ENCODE measurements around the gene LRP2. TPM values are rescaled to one million over a fixed set of nuclear protein-coding genes. Genes with fewer than 3 reads are reported as not detected.

LRP2 gene
- total RNA-seq, 1 donor from 2014 or later = 1.00 TPM

DNA sequence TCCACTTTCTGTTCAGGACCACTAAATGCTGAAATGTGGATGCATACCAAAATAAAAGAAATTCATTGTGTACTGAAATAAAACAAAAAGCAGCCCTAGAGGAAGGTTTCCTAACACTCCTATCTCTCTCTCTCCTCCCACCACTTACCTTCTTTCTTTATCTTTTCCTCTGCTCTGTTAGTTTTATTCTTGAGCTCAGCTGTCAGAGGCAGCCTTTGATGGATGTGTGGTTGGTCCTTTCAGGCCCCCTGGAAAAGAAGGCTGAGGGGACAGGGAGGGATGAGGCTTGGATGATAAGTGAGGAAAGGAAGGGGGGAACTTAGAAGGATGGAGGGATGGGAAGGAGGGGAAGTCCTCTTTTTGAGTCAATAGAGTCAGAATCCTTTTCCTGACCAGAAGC is 245.3 kb downstream of the LRP2 start:
- TF ChIP-seq, protein P1, sequence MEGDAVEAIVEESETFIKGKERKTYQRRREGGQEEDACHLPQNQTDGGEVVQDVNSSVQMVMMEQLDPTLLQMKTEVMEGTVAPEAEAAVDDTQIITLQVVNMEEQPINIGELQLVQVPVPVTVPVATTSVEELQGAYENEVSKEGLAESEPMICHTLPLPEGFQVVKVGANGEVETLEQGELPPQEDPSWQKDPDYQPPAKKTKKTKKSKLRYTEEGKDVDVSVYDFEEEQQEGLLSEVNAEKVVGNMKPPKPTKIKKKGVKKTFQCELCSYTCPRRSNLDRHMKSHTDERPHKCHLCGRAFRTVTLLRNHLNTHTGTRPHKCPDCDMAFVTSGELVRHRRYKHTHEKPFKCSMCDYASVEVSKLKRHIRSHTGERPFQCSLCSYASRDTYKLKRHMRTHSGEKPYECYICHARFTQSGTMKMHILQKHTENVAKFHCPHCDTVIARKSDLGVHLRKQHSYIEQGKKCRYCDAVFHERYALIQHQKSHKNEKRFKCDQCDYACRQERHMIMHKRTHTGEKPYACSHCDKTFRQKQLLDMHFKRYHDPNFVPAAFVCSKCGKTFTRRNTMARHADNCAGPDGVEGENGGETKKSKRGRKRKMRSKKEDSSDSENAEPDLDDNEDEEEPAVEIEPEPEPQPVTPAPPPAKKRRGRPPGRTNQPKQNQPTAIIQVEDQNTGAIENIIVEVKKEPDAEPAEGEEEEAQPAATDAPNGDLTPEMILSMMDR (IDR thresholded peaks at IDR 0.05; ENCODE audit: insufficient read depth, low read depth, low read length) = no peak
- TF ChIP-seq EZH2 (IDR thresholded peaks at IDR 0.05; ENCODE audit: insufficient read depth, low read length) = no peak
- no peak overlapping the region for H3K4me3 ChIP-seq (ENCODE audit: insufficient read depth, low read depth, low read length)
- Mint-ChIP-seq H3K27me3 (ENCODE audit: low read depth, unreplicated experiment) (peaks cover 14% of the 10 kb centered on the region), H3K27ac (ENCODE audit: unreplicated experiment) (no peak overlapping the region), H3K4me3 (ENCODE audit: unreplicated experiment) (no peak overlapping the region), H3K9me3 (ENCODE audit: unreplicated experiment) (no peaks in the 10 kb centered on the region), H3K4me1 (ENCODE audit: low read depth, unreplicated experiment) (peaks cover 10% of the 10 kb centered on the region), H3K36me3 (ENCODE audit: low read depth, unreplicated experiment) (no peaks in the 10 kb centered on the region)
- H2AFZ ChIP-seq (ENCODE audit: low read depth, low read length) = no peak overlapping the region
- H4K20me1 ChIP-seq (ENCODE audit: insufficient read depth, low read length) = no peaks in the 10 kb centered on the region
- no peak overlapping the region for H3K4me2 ChIP-seq (ENCODE audit: low read length)
- no peaks in the 10 kb centered on the region for H3K9me3 ChIP-seq (ENCODE audit: insufficient read depth, low read depth, low read length)
- peaks cover 10% of the 10 kb centered on the region for H3K4me1 ChIP-seq (ENCODE audit: insufficient read depth, low read length)
- no peaks in the 10 kb centered on the region for H3K27me3 ChIP-seq (ENCODE audit: insufficient read depth, low read length)
- H3K36me3 ChIP-seq (ENCODE audit: insufficient read depth, low read length) = no peaks in the 10 kb centered on the region
- DNase-seq (ENCODE audit: low read depth) = no peak
- no peak overlapping the region for H3K9ac ChIP-seq (ENCODE audit: low read length)
- H3K27ac ChIP-seq (ENCODE audit: low read depth, low read length) = no peak overlapping the region
- no peak for FAIRE-seq
- H3K79me2 ChIP-seq (ENCODE audit: insufficient read depth, low read length) = no peaks in the 10 kb centered on the region

- peaks cover 10% of the 10 kb centered on the region for H3K4me1 ChIP-seq (ENCODE audit: insufficient read depth, low read length)
- FAIRE-seq (no peak), DNase-seq (ENCODE audit: low read depth) (no peak)
- H3K36me3 ChIP-seq (ENCODE audit: insufficient read depth, low read length) = no peaks in the 10 kb centered on the region
- no peak overlapping the region for H3K4me3 ChIP-seq (ENCODE audit: insufficient read depth, low read depth, low read length)
- Mint-ChIP-seq H3K4me3 (ENCODE audit: unreplicated experiment) (no peak overlapping the region), H3K27me3 (ENCODE audit: low read depth, unreplicated experiment) (peaks cover 20% of the 10 kb centered on the region), H3K36me3 (ENCODE audit: low read depth, unreplicated experiment) (no peaks in the 10 kb centered on the region), H3K4me1 (ENCODE audit: low read depth, unreplicated experiment) (peaks cover 10% of the 10 kb centered on the region), H3K27ac (ENCODE audit: unreplicated experiment) (no peak overlapping the region), H3K9me3 (ENCODE audit: unreplicated experiment) (no peaks in the 10 kb centered on the region)
- no peak overlapping the region for H3K9ac ChIP-seq (ENCODE audit: low read length)
- H3K79me2 ChIP-seq (ENCODE audit: insufficient read depth, low read length) = no peaks in the 10 kb centered on the region
- TF ChIP-seq, protein P1 (IDR thresholded peaks at IDR 0.05; ENCODE audit: insufficient read depth, low read depth, low read length) = no peak
- no peak for TF ChIP-seq EZH2 (IDR thresholded peaks at IDR 0.05; ENCODE audit: insufficient read depth, low read length)
- no peak overlapping the region for H3K4me2 ChIP-seq (ENCODE audit: low read length)
- no peak overlapping the region for H2AFZ ChIP-seq (ENCODE audit: low read depth, low read length)
- H3K9me3 ChIP-seq (ENCODE audit: insufficient read depth, low read depth, low read length) = no peaks in the 10 kb centered on the region
- H3K27me3 ChIP-seq (ENCODE audit: insufficient read depth, low read length) = no peaks in the 10 kb centered on the region
- no peaks in the 10 kb centered on the region for H4K20me1 ChIP-seq (ENCODE audit: insufficient read depth, low read length)
- H3K27ac ChIP-seq (ENCODE audit: low read depth, low read length) = no peak overlapping the region
Observed at GRCh38 chr2:169116327-169116726, 246.0 kb downstream of the LRP2 start.

DNA sequence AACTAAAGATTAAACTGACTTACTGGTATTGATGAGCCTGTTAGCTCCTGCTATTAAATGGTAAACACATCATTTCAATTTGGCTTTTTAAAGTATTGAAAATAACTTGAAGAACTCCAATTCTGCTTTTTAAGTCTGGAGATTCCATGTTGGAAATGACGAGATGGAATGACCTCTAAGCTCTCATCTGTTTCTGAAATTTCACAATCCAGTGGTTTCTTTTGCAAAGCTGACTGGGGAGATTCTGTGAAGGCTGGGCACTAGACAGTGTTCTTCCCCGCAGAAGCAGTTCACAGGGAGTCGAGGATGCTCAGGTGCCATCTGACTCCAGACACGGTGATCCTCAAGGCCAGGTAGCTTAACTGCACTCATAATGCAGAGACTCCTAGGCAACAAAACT is 248.3 kb downstream of the LRP2 start:
- peaks cover 10% of the 10 kb centered on the region for H3K4me1 ChIP-seq (ENCODE audit: insufficient read depth, low read length)
- H3K27ac ChIP-seq (ENCODE audit: low read depth, low read length) = no peak overlapping the region
- Mint-ChIP-seq H3K27me3 (ENCODE audit: low read depth, unreplicated experiment) (peaks cover 31% of the 10 kb centered on the region), H3K4me3 (ENCODE audit: unreplicated experiment) (no peak overlapping the region), H3K27ac (ENCODE audit: unreplicated experiment) (no peak overlapping the region), H3K4me1 (ENCODE audit: low read depth, unreplicated experiment) (peaks cover under 1% of the 10 kb centered on the region), H3K9me3 (ENCODE audit: unreplicated experiment) (no peaks in the 10 kb centered on the region), H3K36me3 (ENCODE audit: low read depth, unreplicated experiment) (no peaks in the 10 kb centered on the region)
- peaks cover 8% of the 10 kb centered on the region for H3K27me3 ChIP-seq (ENCODE audit: insufficient read depth, low read length)
- no peaks in the 10 kb centered on the region for H3K79me2 ChIP-seq (ENCODE audit: insufficient read depth, low read length)
- H4K20me1 ChIP-seq (ENCODE audit: insufficient read depth, low read length) = no peaks in the 10 kb centered on the region
- DNase-seq (ENCODE audit: low read depth) (no peak), FAIRE-seq (no peak)
- no peaks in the 10 kb centered on the region for H3K9me3 ChIP-seq (ENCODE audit: insufficient read depth, low read depth, low read length)
- no peak overlapping the region for H3K9ac ChIP-seq (ENCODE audit: low read length)
- no peak overlapping the region for H2AFZ ChIP-seq (ENCODE audit: low read depth, low read length)
- H3K36me3 ChIP-seq (ENCODE audit: insufficient read depth, low read length) = no peaks in the 10 kb centered on the region
- H3K4me2 ChIP-seq (ENCODE audit: low read length) = no peak overlapping the region
- no peak for TF ChIP-seq EZH2 (IDR thresholded peaks at IDR 0.05; ENCODE audit: insufficient read depth, low read length)
- TF ChIP-seq, protein P1 (IDR thresholded peaks at IDR 0.05; ENCODE audit: insufficient read depth, low read depth, low read length) = no peak
- no peak overlapping the region for H3K4me3 ChIP-seq (ENCODE audit: insufficient read depth, low read depth, low read length)

All from astrocyte (in vitro differentiated cells and primary cell).